Measurements from ENCODE around the gene CCDC198.

DNA sequence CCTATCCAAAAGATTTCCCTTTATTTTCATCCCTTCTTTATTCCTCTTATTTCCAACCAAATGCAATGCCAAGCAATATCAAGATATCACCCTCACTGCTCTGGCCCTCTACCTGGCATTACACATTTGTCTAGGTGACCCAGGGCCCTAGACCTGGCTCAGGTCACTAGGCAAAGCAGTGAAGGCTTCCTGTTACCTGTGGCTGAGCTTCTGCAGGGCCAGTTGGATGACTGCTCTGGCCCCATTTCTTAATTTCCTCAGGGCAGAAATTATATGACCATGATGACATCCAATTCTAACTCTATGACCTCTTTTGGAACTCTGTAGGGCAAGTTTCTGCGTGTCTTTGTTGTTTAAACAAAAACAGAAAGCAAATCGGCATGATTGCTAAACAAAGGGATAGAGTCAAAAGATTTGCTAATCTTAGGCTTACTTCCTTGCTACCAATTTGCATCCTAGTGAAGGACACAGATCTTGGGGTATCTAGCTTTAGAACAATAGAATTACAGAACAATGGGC lies 7.4 kb upstream of the CCDC198 start:
- TF ChIP-seq, protein P1, sequence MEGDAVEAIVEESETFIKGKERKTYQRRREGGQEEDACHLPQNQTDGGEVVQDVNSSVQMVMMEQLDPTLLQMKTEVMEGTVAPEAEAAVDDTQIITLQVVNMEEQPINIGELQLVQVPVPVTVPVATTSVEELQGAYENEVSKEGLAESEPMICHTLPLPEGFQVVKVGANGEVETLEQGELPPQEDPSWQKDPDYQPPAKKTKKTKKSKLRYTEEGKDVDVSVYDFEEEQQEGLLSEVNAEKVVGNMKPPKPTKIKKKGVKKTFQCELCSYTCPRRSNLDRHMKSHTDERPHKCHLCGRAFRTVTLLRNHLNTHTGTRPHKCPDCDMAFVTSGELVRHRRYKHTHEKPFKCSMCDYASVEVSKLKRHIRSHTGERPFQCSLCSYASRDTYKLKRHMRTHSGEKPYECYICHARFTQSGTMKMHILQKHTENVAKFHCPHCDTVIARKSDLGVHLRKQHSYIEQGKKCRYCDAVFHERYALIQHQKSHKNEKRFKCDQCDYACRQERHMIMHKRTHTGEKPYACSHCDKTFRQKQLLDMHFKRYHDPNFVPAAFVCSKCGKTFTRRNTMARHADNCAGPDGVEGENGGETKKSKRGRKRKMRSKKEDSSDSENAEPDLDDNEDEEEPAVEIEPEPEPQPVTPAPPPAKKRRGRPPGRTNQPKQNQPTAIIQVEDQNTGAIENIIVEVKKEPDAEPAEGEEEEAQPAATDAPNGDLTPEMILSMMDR (IDR thresholded peaks at IDR 0.05), result no peak
- TF ChIP-seq POLR2A (IDR thresholded peaks at IDR 0.05), result no peak
- TF ChIP-seq POLR2AphosphoS5 (IDR thresholded peaks at IDR 0.05), result no peak
- TF ChIP-seq EP300 (IDR thresholded peaks at IDR 0.05), result no peak

Data from suprapubic skin (tissue), 4 donors.